Endothelial cell of umbilical vein (primary cell): ENCODE results near the gene PFKFB3.

Source experiments
- CTCF ChIP-seq, 2 donors: IDR thresholded peaks; 1 replicate in 1 of 2; 2 replicates in 1 of 2; pipeline ENCODE4 v1.5.1; 2011; ENCODE audit warnings: low read length in 2 of 2, mild to moderate bottlenecking in 2 of 2, moderate library complexity in 2 of 2, control low read depth in 1 of 2, inconsistent platforms in 1 of 2, low read depth in 1 of 2; ENCODE audit not compliant: insufficient read depth in 1 of 2; ENCODE audit errors: extremely low read depth in 1 of 2
- EZH2 ChIP-seq: IDR thresholded peaks from 2 replicates; pipeline ENCODE4 v1.6.1; 2012; ENCODE audit warnings: borderline replicate concordance, low read depth, mild to moderate bottlenecking, moderate library complexity, low read length, inconsistent platforms; ENCODE audit not compliant: severe bottlenecking
- FOS ChIP-seq: IDR thresholded peaks from 2 replicates; pipeline ENCODE4 v1.6.1; 2011; ENCODE audit warnings: mild to moderate bottlenecking, low read length, moderate library complexity, borderline replicate concordance; ENCODE audit not compliant: insufficient read depth
- JUN ChIP-seq: IDR thresholded peaks from 2 replicates; pipeline ENCODE4 v1.6.1; 2011; ENCODE audit warnings: borderline replicate concordance, low read depth; ENCODE audit not compliant: insufficient read length, insufficient read depth
- MAX ChIP-seq: IDR thresholded peaks from 2 replicates; pipeline ENCODE4 v1.6.1; 2011; ENCODE audit not compliant: insufficient read depth, insufficient read length
- MYC ChIP-seq: IDR thresholded peaks from one replicate; pipeline ENCODE4 v1.6.1; 2011; ENCODE audit warnings: mild to moderate bottlenecking, low read depth, low read length
- POLR2A ChIP-seq: IDR thresholded peaks from 2 replicates; pipeline ENCODE4 v1.6.1; 2012; ENCODE audit warnings: low read depth, mild to moderate bottlenecking, control low read depth, low read length
- POLR2AphosphoS5 ChIP-seq: IDR thresholded peaks from 2 replicates; pipeline ENCODE4 v1.6.1; 2012; ENCODE audit warnings: low read depth, mild to moderate bottlenecking, control low read depth, low read length, moderate library complexity; ENCODE audit not compliant: insufficient read depth

- TF ChIP-seq EZH2 (no peak), MAX (no peak), CTCF (IDR thresholded peaks at IDR 0.05; ENCODE audit: extremely low read depth in 1 of 2, insufficient read depth in 1 of 2, low read depth in 1 of 2, low read length in 2 of 2) (no peak), POLR2AphosphoS5 (no peak), POLR2A (no peak), FOS (no peak), JUN (no peak), MYC (no peak)
These were observed 67.5 kb downstream of the PFKFB3 start for GRCh38 chr10:6269953-6270867.
